ENCODE data around the gene USP17L10.
"Not testable (repeated sequence)": the region's sequence is repeated elsewhere in the genome, so short reads cannot be mapped to it uniquely, and the experiment has no call there.

DNA sequence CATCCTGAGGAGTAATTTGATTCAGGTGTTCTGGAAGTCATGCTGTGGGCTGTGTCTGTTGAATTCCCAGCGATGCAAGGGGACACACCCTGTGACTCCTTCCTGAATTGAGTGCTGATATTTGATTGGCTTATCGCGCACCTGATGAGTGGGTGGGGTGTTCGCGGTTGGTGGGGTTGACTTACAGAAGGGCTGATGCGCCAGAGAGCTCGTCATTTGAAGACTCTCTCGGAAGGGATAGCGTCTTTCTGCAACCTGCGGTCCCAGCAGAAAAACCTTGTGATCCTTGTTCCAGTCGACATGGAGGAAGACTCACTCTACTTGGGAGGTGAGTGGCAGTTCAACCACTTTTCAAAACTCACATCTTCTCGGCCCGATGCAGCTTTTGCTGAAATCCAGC is 42.6 kb downstream of the USP17L10 start, which contains the start of gene USP17L19:
- not testable (repeated sequence) for TF ChIP-seq EZH2 (IDR thresholded peaks at IDR 0.05; ENCODE audit: low read depth)
- TF ChIP-seq, protein P1, sequence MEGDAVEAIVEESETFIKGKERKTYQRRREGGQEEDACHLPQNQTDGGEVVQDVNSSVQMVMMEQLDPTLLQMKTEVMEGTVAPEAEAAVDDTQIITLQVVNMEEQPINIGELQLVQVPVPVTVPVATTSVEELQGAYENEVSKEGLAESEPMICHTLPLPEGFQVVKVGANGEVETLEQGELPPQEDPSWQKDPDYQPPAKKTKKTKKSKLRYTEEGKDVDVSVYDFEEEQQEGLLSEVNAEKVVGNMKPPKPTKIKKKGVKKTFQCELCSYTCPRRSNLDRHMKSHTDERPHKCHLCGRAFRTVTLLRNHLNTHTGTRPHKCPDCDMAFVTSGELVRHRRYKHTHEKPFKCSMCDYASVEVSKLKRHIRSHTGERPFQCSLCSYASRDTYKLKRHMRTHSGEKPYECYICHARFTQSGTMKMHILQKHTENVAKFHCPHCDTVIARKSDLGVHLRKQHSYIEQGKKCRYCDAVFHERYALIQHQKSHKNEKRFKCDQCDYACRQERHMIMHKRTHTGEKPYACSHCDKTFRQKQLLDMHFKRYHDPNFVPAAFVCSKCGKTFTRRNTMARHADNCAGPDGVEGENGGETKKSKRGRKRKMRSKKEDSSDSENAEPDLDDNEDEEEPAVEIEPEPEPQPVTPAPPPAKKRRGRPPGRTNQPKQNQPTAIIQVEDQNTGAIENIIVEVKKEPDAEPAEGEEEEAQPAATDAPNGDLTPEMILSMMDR (conservative IDR thresholded peaks at IDR 0.05), result not testable (repeated sequence)
